NCI-H526 (cell line): Measurements from ENCODE around the gene ODAD4.

ENCODE experiments used
- DNase-seq, 2 experiments: peaks; one replicate each; lab custom pipeline; 2025; lab: John Stamatoyannopoulos, UW

Gene ODAD4

GRCh38 chr17:41930009-41930832 is at the start of gene ODAD4:
ODAD4 (plus strand) TSS chr17:41930617; CDS start chr17:41930724, 107 bp downstream.
- peak; percentile 94 to 97 for DNase-seq

GRCh38 chr17:41882756-41883155 is 47.7 kb upstream of the ODAD4 start:
- DNase-seq, result no peak

GRCh38 chr17:41885733-41886132 is 44.7 kb upstream of the ODAD4 start:
- DNase-seq, result peak in 1 of 2 experiments; percentile 22

DNA sequence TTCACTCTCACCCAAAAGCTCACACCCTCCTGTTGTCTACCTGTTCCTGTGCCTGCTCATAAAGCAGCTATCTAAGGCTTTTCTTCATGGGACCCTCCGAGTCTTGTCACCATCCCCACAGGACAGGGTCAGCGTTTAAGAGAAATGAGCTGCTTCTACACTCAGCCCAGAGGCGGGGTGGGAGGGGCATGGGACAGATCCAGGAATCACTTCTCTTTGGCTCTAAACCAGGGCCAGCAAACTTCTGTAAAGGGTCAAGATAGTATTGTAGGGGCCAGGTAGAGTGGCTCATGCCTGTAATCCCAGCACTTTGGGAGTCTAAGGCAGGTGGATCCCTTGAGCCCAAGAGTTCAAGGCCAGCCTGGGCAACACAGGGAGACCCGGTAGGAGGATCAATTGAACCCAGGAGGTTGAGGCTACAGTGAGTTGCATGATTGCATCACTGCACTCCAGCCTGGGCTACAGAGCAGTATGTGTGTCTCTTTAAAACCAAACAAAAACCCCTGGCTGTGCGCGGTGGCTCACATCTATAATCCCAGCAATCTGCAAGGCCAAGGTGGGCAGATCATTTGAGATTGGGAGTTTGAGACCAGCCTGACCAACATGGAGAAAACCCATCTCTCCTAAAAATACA is 42.0 kb upstream of the ODAD4 start:
- no peak for DNase-seq

GRCh38 chr17:41891135-41892020 is 39.0 kb upstream of the ODAD4 start:
- no peak for DNase-seq

GRCh38 chr17:41892021-41892376 is 38.4 kb upstream of the ODAD4 start:
- no peak for DNase-seq

DNA sequence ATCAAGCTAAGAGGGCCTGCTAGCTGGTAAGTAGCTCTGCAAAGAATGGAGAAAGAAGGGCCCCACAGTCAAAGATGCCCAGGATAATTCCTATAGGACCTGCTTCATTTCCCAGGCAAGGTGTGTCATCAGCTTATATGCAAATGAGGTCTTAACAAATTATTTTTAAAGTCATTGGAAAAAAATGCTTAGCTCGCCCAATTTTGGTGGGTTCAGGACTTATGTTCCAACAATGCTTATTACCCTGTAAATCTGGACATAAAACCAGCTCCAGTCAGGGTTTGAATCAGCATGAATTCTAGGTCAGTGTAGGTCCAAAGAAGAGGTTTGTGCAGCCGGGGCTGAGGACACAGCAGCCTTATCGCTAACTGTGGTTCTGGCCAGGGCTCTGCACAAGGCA is 37.0 kb upstream of the ODAD4 start:
- no peak for DNase-seq

GRCh38 chr17:41894791-41895331 is 35.6 kb upstream of the ODAD4 start:
- no peak for DNase-seq

- DNase-seq, result no peak
These were observed 34.8 kb upstream of the ODAD4 start for GRCh38 chr17:41895617-41896016.

- DNase-seq, result no peak
These were observed 33.7 kb upstream of the ODAD4 start for GRCh38 chr17:41896726-41897125.

- no peak for DNase-seq
These were observed 28.8 kb upstream of the ODAD4 start for GRCh38 chr17:41901646-41902045.

- DNase-seq, result no peak
These were observed 26.1 kb upstream of the ODAD4 start for GRCh38 chr17:41904242-41904841.

GRCh38 chr17:41905172-41905571 is 25.2 kb upstream of the ODAD4 start:
- DNase-seq, result no peak

GRCh38 chr17:41906465-41907184 is 23.8 kb upstream of the ODAD4 start:
- no peak for DNase-seq

GRCh38 chr17:41907185-41907556 is 23.2 kb upstream of the ODAD4 start:
- no peak for DNase-seq

DNA sequence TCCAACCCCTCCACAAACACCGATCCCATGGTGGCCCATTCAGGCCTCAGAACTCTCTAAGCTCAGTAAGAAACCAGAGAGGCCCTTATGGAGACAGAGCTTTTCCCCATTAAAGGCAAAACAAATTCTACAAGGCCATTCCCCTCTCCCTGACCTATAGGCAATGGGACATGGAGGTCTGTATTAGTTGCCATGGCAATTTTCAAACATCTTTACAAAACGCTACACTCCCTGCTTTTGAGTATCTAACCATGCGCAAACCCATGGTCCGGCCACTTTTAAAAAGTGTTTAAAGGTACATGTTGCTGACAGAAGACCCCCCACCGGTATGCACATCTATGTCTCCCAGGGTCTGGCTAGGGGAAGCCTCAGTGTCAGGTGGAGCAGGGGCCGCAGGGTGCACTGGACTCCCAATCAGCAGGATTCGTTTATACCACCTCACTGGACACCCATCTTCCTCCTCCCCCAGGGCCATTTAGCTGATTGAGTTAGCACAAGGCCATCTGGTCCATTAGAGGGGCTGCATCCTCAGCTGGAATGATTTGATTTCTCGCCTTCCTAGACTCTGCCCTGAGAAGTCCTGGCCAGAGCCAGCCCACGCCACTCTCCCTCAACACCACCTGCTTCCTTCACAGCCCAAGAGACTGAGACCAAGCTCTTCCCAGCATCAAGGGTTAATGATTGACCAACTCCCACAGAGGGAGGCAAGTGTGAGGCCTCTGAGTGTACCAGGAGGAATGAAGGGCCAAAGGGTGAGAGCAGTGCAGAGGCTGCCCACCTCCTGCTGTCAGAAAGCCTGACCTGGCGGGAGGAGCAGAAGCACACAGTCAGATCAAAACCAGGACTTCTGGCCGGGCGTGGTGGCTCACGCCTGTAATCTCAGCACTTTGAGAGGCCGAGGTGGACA is 22.5 kb upstream of the ODAD4 start:
- no peak for DNase-seq

DNA sequence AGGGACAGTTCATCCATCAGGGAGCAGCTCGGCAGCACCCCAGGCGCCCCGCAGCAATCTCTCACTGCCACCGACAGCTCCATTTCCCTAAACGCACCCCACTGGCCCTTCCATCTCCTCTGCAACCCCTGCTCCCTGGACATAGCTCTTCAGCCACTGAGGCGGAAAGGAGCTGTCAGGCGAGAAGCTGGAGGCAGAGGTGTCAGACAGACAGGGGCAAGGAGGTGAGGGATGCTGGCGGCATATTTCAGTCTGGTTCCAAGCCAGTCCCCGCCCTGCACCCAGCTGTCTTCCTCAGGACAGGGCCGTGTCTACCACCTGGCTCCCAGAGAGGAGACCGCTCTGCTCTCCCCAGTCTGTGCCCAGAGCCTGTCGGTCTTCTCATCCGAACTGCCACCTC is 21.3 kb upstream of the ODAD4 start:
- no peak for DNase-seq

GRCh38 chr17:41910701-41911391 is 19.6 kb upstream of the ODAD4 start:
- DNase-seq, result no peak

DNA sequence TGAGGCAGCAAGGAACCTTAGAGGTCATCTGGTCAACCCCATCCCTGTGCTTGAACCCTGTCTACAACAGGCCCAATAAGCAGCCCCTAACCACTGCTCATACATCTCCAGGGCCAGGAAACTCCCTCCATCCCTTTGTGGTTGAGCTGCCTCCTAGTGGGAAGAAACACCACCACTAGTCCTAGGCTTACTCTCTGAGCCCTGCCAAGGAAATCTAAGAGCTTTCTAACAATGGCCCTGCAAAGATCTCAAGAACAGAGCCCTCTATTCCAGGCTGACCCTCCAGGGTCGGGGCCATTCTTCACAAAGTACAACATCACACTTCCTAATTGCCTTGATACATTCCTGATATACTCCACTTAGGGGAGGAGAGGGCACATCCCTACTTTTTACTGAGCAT is 17.5 kb upstream of the ODAD4 start:
- no peak for DNase-seq

DNA sequence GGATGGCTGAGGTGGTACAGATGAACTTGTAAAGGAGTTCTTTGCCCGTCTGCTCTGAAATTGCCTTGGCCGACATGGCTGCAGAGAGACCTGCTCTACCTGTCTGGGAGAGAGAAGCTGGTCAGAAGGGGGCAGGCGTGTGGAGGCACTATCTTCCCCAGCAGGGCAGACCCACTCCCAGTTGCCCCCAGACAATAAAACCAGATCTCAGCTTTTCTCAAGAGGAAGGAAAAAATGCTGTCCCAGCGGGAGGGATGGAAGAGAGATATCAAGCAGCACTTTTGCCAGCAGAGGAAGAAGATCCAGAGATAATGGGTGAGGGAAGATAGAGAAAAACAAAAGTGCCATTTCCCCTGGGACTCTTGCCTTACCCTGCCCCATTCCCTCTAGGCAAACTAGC is 16.6 kb upstream of the ODAD4 start:
- DNase-seq, result peak in 1 of 2 experiments; percentile 12
